Measurements from ENCODE around the gene NAV2. TPM values are rescaled to one million over a fixed set of nuclear protein-coding genes. Genes with fewer than 3 reads are reported as not detected.

NAV2 gene
- total RNA-seq, 2 experiments from 2014 or later, result 2.9 to 4.1 TPM

DNA sequence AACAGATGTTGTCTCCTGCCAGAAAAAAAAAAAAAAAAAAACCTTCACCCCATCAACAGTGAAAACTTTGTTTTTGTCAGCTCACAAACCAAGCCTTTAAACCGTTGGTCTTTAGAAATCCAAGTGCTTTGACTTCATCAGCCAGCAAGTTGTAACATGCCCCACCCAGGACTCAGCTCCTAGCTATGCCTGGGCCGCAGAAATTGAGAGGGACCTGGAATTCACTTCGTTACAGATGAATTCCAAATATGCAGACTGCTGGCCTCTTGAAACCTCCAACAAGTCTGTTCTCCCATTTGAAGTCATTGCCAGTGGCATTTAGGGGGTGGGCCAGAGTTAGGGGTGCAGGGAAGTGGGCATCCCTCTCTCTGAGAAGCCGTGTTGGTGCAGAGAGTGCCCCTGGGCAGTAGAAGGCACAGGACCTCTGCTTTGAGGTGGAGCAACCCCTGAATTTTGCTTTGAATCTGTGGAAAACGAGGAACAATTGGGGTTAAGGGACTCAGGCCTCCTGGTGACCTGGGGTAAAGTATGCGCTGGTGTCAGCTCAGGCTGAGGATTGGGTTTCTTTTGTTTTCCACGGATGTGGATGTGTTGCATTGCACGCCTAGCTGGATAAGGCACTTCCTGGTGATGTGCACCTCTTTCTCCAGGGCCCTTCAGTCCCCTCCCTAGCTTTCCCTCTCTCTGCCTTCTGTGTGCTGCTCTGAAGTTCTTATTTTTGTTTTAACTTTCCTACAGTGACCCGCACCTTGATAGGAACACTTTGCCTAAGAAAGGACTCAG, 338.1 kb downstream of the NAV2 start:
- POLR2A ChIA-PET, result no interaction called here
- H3K27me3 Mint-ChIP-seq, result no peaks in the 10 kb centered on the region
- DNase-seq (no peak), ATAC-seq (ENCODE audit: low read depth) (no peak)
- H3K36me3 Mint-ChIP-seq, result no peaks in the 10 kb centered on the region
- H3K4me3 Mint-ChIP-seq, result no peak overlapping the region
- no peak overlapping the region for H3K27ac Mint-ChIP-seq
- no peaks in the 10 kb centered on the region for H3K4me1 Mint-ChIP-seq
- no peaks in the 10 kb centered on the region for H3K9me3 Mint-ChIP-seq

DNA sequence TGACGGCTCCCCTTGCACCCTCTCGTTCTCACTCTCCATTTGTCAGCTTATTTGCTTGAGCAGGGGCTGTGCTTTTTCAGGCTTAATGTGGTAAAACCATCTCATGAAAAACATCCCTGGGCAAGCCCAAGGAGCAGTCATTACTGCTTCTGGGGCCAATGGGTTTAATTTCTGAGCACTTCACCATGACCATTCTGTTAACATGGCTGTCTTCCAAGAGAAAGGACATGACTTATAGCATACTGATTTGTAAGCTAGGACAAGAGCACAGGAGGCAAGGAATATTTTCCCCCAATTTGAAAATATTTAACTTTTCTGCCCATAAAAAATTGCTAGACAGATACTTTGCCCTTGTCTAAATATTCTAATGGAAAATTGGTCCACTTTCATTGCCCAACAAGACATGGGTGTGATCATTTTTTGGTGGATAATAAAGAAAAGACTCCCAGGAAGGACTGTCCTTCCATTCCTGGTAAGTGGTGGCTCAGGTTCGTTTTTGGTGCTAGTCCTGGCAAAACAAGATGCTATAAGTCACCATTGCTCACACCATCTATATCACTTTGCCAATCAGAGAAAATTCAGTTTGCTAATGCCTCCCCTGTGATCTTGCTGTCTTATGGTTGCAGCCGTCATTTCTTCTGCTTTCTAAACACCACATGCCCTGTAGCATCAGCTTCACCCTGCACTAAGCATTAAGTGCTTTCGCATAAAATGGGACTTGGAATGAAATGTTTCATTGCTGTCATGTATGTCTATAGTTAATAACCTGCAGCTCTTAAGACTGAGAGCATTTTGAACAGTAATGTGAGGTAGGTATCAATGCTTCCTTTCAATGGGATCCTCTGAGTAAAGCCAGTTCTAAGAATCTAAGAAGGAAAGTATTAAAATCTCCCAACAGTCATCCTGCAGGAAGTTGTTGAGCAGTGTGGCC, 339.1 kb downstream of the NAV2 start:
- ATAC-seq (ENCODE audit: low read depth) (no peak), DNase-seq (no peak)
- Mint-ChIP-seq H3K27ac (no peak overlapping the region), H3K9me3 (no peaks in the 10 kb centered on the region), H3K4me1 (no peaks in the 10 kb centered on the region), H3K36me3 (no peaks in the 10 kb centered on the region), H3K27me3 (no peaks in the 10 kb centered on the region), H3K4me3 (no peak overlapping the region)
- POLR2A ChIA-PET, result no interaction called here

DNA sequence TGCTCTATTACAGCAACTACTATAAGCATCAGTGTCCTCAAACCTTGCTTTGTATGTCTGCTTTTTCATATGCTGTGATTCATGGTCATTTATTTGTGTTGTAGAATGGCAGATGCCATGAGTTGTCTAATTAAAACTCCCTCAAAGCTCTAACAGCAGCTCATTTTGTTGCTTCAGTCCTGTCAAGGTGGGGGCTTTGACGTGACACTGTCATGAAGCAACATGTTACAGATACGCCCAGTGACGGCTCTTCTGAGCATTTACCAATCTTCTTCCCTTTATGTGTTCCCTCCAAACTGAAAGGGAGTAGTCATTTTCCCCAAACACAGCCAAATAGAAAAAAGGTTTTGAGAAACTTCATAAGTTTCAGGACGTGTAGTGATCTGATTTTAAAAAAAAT, 340.9 kb downstream of the NAV2 start:
- Mint-ChIP-seq H3K4me1 (no peaks in the 10 kb centered on the region), H3K27me3 (peaks cover 2% of the 10 kb centered on the region), H3K36me3 (no peaks in the 10 kb centered on the region), H3K9me3 (no peaks in the 10 kb centered on the region), H3K27ac (no peak overlapping the region), H3K4me3 (no peak overlapping the region)
- POLR2A ChIA-PET, result no interaction called here
- DNase-seq, result no peak
- ATAC-seq (ENCODE audit: low read depth), result no peak

DNA sequence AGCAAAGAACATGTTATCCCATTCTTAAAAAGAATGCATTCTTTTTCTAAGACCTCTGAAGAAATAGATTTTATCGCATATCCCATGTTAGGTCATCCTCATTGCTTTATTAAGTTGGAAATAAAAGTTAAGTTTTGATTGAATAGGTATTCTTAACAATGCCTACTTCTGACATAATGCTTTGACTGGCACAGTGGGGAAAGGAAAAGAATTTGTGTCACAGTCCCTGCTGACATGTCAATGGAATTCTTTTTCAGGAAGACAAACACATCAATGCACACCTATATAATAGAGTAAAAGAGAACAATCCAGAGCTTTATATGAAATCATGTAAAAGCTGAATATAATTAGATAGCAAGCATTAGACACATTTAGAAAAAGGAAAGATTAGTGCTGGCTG, 341.9 kb downstream of the NAV2 start:
- Mint-ChIP-seq H3K4me3 (no peak overlapping the region), H3K27ac (no peak overlapping the region), H3K4me1 (no peaks in the 10 kb centered on the region), H3K9me3 (no peaks in the 10 kb centered on the region), H3K27me3 (peaks cover 2% of the 10 kb centered on the region), H3K36me3 (no peaks in the 10 kb centered on the region)
- ATAC-seq (ENCODE audit: low read depth), result no peak
- no peak for DNase-seq
- POLR2A ChIA-PET, result no interaction called here

DNA sequence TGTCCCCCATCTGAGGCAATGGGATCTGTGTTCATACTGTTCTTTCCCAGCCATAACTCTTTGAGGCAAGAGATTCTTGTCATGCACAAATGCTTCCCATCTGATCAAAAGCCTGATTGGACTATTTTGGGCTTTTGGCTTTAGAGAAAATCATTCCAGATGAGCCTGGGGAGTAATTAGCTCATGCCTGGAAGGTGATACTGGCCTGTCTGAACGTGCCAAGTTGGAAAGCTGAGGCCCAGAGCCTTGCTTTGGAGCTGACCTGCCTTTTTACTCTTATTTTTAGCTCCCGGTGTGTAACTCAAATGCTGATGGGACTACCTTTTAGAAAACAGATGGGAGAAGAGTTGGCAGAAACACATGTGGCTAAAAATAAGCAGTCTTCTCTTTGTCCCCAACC, 342.7 kb downstream of the NAV2 start:
- peaks cover 3% of the 10 kb centered on the region for H3K27me3 Mint-ChIP-seq
- POLR2A ChIA-PET, result no interaction called here
- no peak overlapping the region for H3K4me3 Mint-ChIP-seq
- H3K4me1 Mint-ChIP-seq, result no peaks in the 10 kb centered on the region
- ATAC-seq (ENCODE audit: low read depth) (no peak), DNase-seq (no peak)
- H3K36me3 Mint-ChIP-seq, result no peaks in the 10 kb centered on the region
- no peak overlapping the region for H3K27ac Mint-ChIP-seq
- no peaks in the 10 kb centered on the region for H3K9me3 Mint-ChIP-seq

DNA sequence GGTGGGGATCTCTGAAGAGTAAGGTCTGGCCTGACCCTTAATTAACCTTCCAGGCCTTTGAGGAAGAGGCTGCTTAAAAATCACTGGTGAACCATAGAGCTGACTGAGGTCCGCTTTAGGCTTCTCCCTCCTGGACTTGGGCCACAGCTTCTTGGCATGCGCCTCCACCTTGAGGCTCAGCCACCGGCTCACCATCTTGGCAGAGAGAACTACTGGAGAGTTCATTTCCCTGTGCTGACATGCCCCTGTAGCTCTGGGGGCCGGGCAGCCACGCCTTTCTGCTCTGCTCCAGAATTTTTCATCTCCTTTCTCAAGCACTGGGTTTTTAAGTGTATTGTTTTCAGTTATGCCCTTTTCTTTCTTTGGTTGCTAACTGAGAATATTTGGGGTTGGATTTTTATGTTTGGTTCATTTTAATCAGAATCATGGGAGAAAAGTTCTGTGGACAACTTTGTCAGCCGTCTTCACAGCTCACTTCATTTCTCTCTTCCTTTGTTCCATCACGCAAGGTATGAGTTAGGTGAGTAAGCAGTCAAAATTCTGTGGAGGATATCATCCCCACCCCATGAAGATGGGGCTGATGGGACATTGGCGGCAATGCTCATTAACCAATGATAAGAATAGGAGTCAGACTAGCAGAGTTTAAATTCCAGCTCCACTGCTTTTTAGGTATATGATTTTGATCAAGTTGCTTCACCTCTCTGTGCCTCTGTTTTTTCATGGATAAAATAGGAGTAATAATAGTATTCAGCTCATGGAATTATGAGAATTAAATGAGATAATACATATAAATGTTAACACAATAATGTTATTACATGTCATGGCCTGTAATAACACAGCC, 343.7 kb downstream of the NAV2 start:
- Mint-ChIP-seq H3K36me3 (no peaks in the 10 kb centered on the region), H3K9me3 (no peaks in the 10 kb centered on the region), H3K4me1 (no peaks in the 10 kb centered on the region), H3K27me3 (peaks cover 7% of the 10 kb centered on the region), H3K27ac (no peak overlapping the region), H3K4me3 (no peak overlapping the region)
- POLR2A ChIA-PET, result no interaction called here
- no peak for DNase-seq
- no peak for ATAC-seq (ENCODE audit: low read depth)

DNA sequence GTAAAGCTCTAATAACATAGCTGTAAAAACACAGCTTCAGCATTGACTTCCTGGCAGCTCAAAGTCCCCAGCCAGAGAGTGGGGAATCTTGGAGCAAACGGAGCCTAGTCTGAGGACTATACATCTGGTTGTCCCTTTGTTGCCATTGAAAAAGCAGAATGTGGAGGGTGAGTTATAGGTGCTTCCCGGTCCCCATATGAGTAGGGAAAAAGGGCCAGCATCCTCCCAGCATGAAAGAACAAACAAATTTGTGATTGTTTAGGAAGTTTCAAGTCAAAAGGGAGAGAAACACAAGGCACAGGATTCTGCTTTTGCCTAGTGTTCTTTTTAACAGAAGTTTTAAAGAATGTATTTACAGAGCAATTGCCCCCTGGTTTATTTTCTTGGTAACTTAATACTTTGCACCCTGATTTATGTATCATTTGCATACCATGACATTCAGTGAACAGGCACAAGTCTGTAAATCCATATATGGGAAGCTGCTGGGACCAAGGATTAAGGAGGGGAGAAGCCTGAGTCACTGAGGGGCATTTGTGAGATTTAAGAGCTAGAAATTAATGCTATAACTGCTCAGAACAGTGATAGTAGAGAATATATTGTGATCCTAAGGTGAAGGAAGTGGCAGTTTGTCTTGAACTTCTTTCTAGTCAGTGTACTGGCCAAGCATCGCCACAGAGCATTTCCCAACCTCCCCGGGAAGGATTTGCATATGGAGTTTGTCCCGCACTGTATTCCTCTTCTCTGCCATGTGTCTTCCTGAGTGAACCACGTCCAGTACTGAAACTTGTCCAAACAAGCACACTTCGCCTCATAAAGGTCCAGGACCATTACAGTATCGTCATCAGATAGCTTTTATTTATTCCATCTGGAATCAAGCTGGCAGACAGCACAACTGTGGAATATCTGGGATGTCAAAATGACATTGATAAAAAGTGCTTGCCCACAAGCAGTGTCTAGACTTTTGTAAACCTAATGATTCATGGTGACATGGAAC, 344.6 kb downstream of the NAV2 start:
- Mint-ChIP-seq H3K9me3 (no peaks in the 10 kb centered on the region), H3K36me3 (no peaks in the 10 kb centered on the region), H3K27me3 (peaks cover 7% of the 10 kb centered on the region), H3K4me3 (no peak overlapping the region), H3K4me1 (no peaks in the 10 kb centered on the region), H3K27ac (no peak overlapping the region)
- ATAC-seq (ENCODE audit: low read depth), result no peak
- POLR2A ChIA-PET, result no interaction called here
- DNase-seq, result no peak

DNA sequence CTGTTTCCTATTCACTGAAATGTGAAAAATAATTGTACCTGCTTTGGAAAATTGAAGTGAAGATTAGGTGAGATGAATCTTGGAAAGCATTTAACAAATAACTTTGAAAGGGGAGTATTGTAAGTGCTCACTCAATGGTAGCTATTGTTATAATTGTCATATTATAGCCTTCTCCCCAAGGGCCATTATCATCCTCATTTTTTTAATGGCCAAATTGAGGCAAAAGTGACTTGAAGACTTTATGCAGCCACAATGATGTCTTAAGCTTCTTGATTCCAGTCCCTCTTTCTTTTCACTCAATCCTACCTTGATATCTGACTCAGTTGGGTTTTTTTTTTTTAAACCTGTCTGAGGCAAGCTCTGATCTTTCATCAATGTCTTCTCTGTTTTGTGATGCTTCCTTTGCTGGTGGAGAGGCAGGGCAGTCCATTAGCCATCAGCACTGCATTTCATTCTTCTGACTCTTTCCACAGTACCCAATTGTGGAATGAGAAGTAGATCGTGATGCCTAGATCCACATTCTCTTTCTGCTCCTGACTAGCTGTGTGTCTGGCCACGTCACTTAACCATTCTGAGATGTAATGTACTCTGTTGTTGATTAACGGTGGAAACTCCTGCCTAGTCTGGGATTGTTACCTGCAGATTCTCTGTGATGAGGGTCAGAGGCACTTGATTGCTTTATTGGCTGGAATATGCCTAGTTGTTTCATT, 346.3 kb downstream of the NAV2 start:
- DNase-seq (no peak), ATAC-seq (ENCODE audit: low read depth) (no peak)
- Mint-ChIP-seq H3K4me1 (no peaks in the 10 kb centered on the region), H3K4me3 (no peak overlapping the region), H3K27me3 (peaks cover 7% of the 10 kb centered on the region), H3K9me3 (no peaks in the 10 kb centered on the region), H3K36me3 (no peaks in the 10 kb centered on the region), H3K27ac (no peak overlapping the region)
- POLR2A ChIA-PET, result no interaction called here

DNA sequence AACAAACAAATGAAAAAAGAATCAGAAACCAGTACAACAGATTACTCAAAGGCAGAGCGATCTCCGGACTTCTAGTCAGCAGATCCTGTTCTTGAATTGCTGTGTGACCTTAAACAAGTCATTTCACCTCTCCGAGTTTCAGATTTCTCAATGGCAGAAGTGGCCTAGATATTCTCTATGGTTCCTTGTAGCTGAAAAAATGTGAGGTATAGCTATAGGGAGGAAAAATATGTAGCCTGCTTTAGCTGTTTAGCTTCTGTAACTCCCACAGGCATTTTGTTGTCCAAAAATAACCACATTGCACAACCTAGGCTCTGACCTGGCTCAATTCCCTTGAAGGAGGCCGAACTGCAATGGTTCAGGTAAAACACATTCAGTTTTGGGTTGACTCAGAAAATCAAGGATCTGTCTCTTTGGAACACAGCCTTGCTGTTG, 347.0 kb downstream of the NAV2 start:
- H3K4me3 Mint-ChIP-seq, result no peak overlapping the region
- POLR2A ChIA-PET, result no interaction called here
- DNase-seq (no peak), ATAC-seq (ENCODE audit: low read depth) (no peak)
- no peaks in the 10 kb centered on the region for H3K36me3 Mint-ChIP-seq
- H3K4me1 Mint-ChIP-seq, result no peaks in the 10 kb centered on the region
- no peaks in the 10 kb centered on the region for H3K9me3 Mint-ChIP-seq
- peaks cover 7% of the 10 kb centered on the region for H3K27me3 Mint-ChIP-seq
- H3K27ac Mint-ChIP-seq, result no peak overlapping the region

DNA sequence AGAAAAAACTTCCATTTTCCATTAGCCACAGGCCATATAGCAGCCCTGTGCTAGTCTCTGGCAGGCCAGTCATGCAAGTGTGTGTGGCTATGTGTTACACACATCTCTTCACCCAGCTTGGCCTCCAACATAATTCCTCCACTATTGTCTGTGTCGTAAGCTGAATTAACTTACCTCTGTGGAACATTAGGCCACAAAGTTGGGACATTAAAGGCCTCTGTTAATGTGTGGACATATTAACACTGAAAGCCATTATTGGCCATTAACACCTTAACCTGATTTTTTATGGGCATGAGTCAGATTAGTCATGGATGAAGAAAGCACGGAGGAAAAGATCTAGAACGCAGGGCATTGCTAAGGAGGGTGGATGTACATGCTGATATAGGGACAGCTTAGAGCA, 347.5 kb downstream of the NAV2 start:
- H3K9me3 Mint-ChIP-seq, result no peaks in the 10 kb centered on the region
- DNase-seq (no peak), ATAC-seq (ENCODE audit: low read depth) (no peak)
- H3K27ac Mint-ChIP-seq, result no peak overlapping the region
- POLR2A ChIA-PET, result no interaction called here
- no peaks in the 10 kb centered on the region for H3K36me3 Mint-ChIP-seq
- no peak overlapping the region for H3K4me3 Mint-ChIP-seq
- peaks cover 7% of the 10 kb centered on the region for H3K27me3 Mint-ChIP-seq
- H3K4me1 Mint-ChIP-seq, result no peaks in the 10 kb centered on the region

DNA sequence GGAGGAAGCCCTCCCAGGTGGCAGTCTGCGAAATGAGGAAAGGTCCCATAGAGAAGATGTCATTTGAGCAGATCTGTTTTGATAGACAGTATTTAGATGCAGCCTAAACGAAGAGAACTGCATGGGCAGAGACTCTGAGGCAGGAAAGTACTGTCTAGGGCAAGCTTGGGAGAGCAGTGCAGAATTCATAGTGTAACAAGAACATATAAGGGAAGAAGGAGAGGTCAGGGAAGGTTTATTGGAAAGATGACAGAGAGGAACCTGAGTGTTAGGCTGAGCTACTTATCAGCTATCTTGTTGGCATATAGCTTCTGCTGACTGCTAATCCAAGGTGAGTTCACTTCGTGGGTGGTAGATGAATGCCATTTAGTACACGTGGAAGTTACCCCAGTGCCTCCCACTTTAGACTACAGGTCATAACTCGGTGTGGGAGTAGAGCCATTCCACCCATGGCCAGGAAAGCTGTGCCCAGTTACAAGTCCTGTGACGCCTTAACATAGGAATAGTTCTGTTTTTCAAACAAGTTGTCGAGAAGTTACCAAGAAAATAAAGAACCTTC, 348.1 kb downstream of the NAV2 start:
- no peak overlapping the region for H3K4me3 Mint-ChIP-seq
- no peak for ATAC-seq (ENCODE audit: low read depth)
- POLR2A ChIA-PET, result no interaction called here
- DNase-seq, result no peak
- no peaks in the 10 kb centered on the region for H3K36me3 Mint-ChIP-seq
- peaks cover 9% of the 10 kb centered on the region for H3K27me3 Mint-ChIP-seq
- H3K27ac Mint-ChIP-seq, result no peak overlapping the region
- no peaks in the 10 kb centered on the region for H3K4me1 Mint-ChIP-seq
- H3K9me3 Mint-ChIP-seq, result no peaks in the 10 kb centered on the region

DNA sequence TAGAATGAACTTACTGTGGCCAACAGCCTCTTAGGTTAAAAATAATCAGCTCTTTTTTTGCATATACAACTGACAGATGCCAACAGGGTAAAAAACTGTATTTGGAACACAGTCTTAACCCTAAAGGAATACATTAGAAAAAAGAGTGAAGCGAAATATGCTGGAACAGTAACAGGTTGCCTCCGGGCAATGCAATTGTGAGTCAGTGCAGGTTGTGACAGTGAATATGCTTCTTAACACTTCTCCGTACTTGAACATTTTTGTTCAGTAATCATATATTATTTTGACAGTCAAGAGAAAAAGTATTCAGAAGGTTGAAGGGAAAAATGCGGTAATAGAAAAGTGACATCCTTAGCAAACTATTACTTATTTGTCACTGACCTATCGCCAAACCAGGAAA, 349.1 kb downstream of the NAV2 start:
- no peak overlapping the region for H3K27ac Mint-ChIP-seq
- H3K4me1 Mint-ChIP-seq, result no peaks in the 10 kb centered on the region
- H3K4me3 Mint-ChIP-seq, result no peak overlapping the region
- POLR2A ChIA-PET, result no interaction called here
- no peaks in the 10 kb centered on the region for H3K9me3 Mint-ChIP-seq
- no peaks in the 10 kb centered on the region for H3K36me3 Mint-ChIP-seq
- DNase-seq (no peak), ATAC-seq (ENCODE audit: low read depth) (no peak)
- peaks cover 11% of the 10 kb centered on the region for H3K27me3 Mint-ChIP-seq
